K562 (cell line): ENCODE data around the gene RORB. TPM values are rescaled to one million over a fixed set of nuclear protein-coding genes. Genes with fewer than 3 reads are reported as not detected.

Experiments used
- ATAC-seq: fragments of 200-7000 bp; cut with Tn5 transposase; 3 replicates; pipeline ENCODE4 v1.9.1; 2020; ENCODE audit warnings: moderate library complexity
- BruUV-seq: library from RNA; stranded (reverse); fragments of 400-500 nt; replicated peaks from 2 replicates; lab custom pipeline; 2021; lab: Mats Ljungman, UMichigan
- CTCF ChIA-PET: fragments of 300-600 bp; formaldehyde crosslinking; extraction: SDS; loops from one replicate; lab custom pipeline; 2021; ENCODE audit warnings: low intra/inter-chr PET ratio; lab: Yijun Ruan, JAX
- POLR2A ChIA-PET: fragments of 300-600, 350-650 bp; sonication (Branson Sonifier 250); formaldehyde crosslinking; extraction: SDS; loops from one replicate; lab custom pipeline; 2021; ENCODE audit warnings: antibody characterized with exemption, inconsistent platforms; lab: Yijun Ruan, JAX
- DNase-seq, 4 experiments: peaks; one replicate each; pipeline versions ENCODE4 v3.0.0 to v3.0.0-alpha.2; 2011 to 2018; ENCODE audit warnings: low spot score in 3 of 4, mixed read lengths in 3 of 4; ENCODE audit errors: extremely low read depth in 1 of 4
- FAIRE-seq: peaks from 2 replicates; lab custom pipeline; 2011; peaks lifted over from hg19 to GRCh38; lab: Jason Lieb, UNC
- H2AFZ ChIP-seq: 2 replicates; pipeline ENCODE4 v1.6.0; 2011; ENCODE audit warnings: low read depth, low read length, control low read depth, inconsistent platforms
- H3K27ac ChIP-seq: fragments of 200-600 bp; 3 replicates; pipeline ENCODE4 v1.8.0; 2011; ENCODE audit warnings: low read depth, mild to moderate bottlenecking, control low read depth, inconsistent platforms, low read length, moderate library complexity, mixed read lengths; ENCODE audit errors: extremely low read depth
- H3K27me3 ChIP-seq, 2 experiments: fragments of 300-600 bp in 1 of 2; 2 replicates in 1 of 2; 3 replicates in 1 of 2; pipeline versions ENCODE4 v1.6.0 to v1.8.0; 2011; ENCODE audit warnings: inconsistent platforms in 2 of 2, low read length in 2 of 2, mild to moderate bottlenecking in 1 of 2, mixed read lengths in 1 of 2, moderate library complexity in 1 of 2; ENCODE audit not compliant: control insufficient read depth in 2 of 2, insufficient read depth in 2 of 2
- H3K36me3 ChIP-seq: fragments of 300-600 bp; 3 replicates; pipeline ENCODE4 v1.8.0; 2011; ENCODE audit warnings: mild to moderate bottlenecking, low read length, inconsistent platforms; ENCODE audit not compliant: control insufficient read depth, insufficient read depth
- H3K4me1 ChIP-seq, 2 experiments: fragments of 200-600 bp in 1 of 2; replicated peaks in 1 of 2; 2 replicates in 1 of 2; 3 replicates in 1 of 2; pipeline versions ENCODE4 v1.5.1 to v1.8.0; 2011; ENCODE audit warnings: inconsistent platforms in 2 of 2, low read length in 2 of 2, mild to moderate bottlenecking in 1 of 2, mixed read lengths in 1 of 2, moderate library complexity in 1 of 2; ENCODE audit not compliant: control insufficient read depth in 2 of 2, insufficient read depth in 2 of 2
- H3K4me2 ChIP-seq: 2 replicates; pipeline ENCODE4 v1.6.1; 2011; ENCODE audit warnings: low read length, control low read depth, inconsistent platforms, mixed read lengths; ENCODE audit not compliant: insufficient read depth
- H3K4me3 ChIP-seq: fragments of 200-600 bp; sonication (generic), shearing (Covaris generic); 2 replicates; pipeline ENCODE4 v1.5.1; 2016; ENCODE audit warnings: control low read depth, inconsistent platforms
- H3K79me2 ChIP-seq: fragments of 200-600 bp; 3 replicates; pipeline ENCODE4 v1.8.0; 2011; ENCODE audit warnings: low read length, inconsistent platforms; ENCODE audit not compliant: control insufficient read depth, insufficient read depth
- H3K9ac ChIP-seq, 2 experiments: 2 replicates each; pipeline versions ENCODE4 v1.6.0 to v1.6.1; 2011; ENCODE audit warnings: low read depth in 2 of 2, low read length in 2 of 2, control low read depth in 1 of 2, inconsistent platforms in 1 of 2, mild to moderate bottlenecking in 1 of 2, mixed read lengths in 1 of 2; ENCODE audit not compliant: insufficient read depth in 1 of 2
- H3K9me1 ChIP-seq: one replicate; pipeline ENCODE4 v1.6.0; 2011; ENCODE audit warnings: inconsistent platforms, mild to moderate bottlenecking, low read length, moderate library complexity; ENCODE audit not compliant: control insufficient read depth, insufficient read depth
- H3K9me3 ChIP-seq: replicated peaks from 2 replicates; pipeline ENCODE4 v1.5.1; 2011; ENCODE audit warnings: low read depth, low read length, inconsistent platforms; ENCODE audit not compliant: control insufficient read depth, insufficient read depth
- H4K20me1 ChIP-seq: replicated peaks from 2 replicates; pipeline ENCODE4 v1.6.1; 2011; ENCODE audit warnings: low read length, inconsistent platforms, mixed read lengths; ENCODE audit not compliant: control insufficient read depth, insufficient read depth
- C11orf30 ChIP-seq: fragments of 450-650 bp; IDR thresholded peaks from 2 replicates; pipeline ENCODE4 v1.6.1; 2016; ENCODE audit warnings: low read depth, mild to moderate bottlenecking
- E2F4 ChIP-seq: sonication (generic); formaldehyde crosslinking; IDR thresholded peaks from 2 replicates; pipeline ENCODE4 v1.8.0; 2022; ENCODE audit warnings: mild to moderate bottlenecking, low read depth, missing genetic modification reagents
- HNRNPK ChIP-seq: fragments of 200-400 bp; formaldehyde crosslinking; IDR thresholded peaks from one replicate; pipeline ENCODE4 v1.6.1; 2018; ENCODE audit warnings: mild to moderate bottlenecking, low read depth, low read length; ENCODE audit not compliant: poor library complexity, severe bottlenecking
- MAFF ChIP-seq: IDR thresholded peaks from 2 replicates; pipeline ENCODE4 v1.6.1; 2012; ENCODE audit warnings: low read length, improper control_type of control experiment
- MAFG ChIP-seq: fragments of 450-650 bp; conservative IDR thresholded peaks from 2 replicates; pipeline ENCODE4 v1.6.1; 2016; ENCODE audit warnings: missing genetic modification characterization, missing compliant biosample characterization
- MAFK ChIP-seq: IDR thresholded peaks from 2 replicates; pipeline ENCODE4 v1.6.1; 2011; ENCODE audit warnings: low read length, improper control_type of control experiment
- ZNF316 ChIP-seq: fragments of 450-650 bp; IDR thresholded peaks from 2 replicates; pipeline ENCODE4 v1.6.1; 2016
- WGBS: fragments of 100-300 bp; shearing (Covaris generic); methylation state at CpG from one replicate; pipeline ENCODE4 v1.1.6; 2016; ENCODE audit warnings: low coverage, mixed read lengths; ENCODE audit not compliant: insufficient coverage; ENCODE audit errors: missing lambda C conversion rate; 5-methylcytosine and 5-hydroxymethylcytosine counted together
- in situ Hi-C: fragments of 300-500 bp; cut with MboI; formaldehyde crosslinking; loops from 4 replicates; pipeline ENCODE4 v1.15.0; 2018; ENCODE audit warnings: inconsistent platforms, mixed read lengths
- intact Hi-C: fragments of 100-400 bp; cut with micrococcal nuclease; formaldehyde crosslinking; loops from 2 replicates; pipeline ENCODE4 v1.14.2; 2022
- polyA plus RNA-seq, 8 experiments: library from polyadenylated mRNA; depleted of rRNA in 4 of 8; stranded (reverse) in 5 of 8; unstranded in 3 of 8; fragments of >200 nt; fragmentation: Nextera tagmentation in 2 of 8; fragmentation: Illumina TruSeq in 1 of 8; extraction: Ambion mirVana in 2 of 8; extraction: Trizol in 1 of 8; gene quantifications; 2 replicates each; pipeline versions ENCODE4 v1.2.1 to v1.2.3, GENCODE V29; 2011 to 2014; ENCODE audit warnings: inconsistent platforms in 1 of 8, missing spikeins in 1 of 8
- total RNA-seq, 7 experiments: library from RNA; depleted of rRNA in 6 of 7; stranded (reverse); fragments of >200 nt in 6 of 7; fragmentation: Illumina TruSeq in 2 of 7; extraction: Trizol in 2 of 7; gene quantifications; 2 replicates each; pipeline versions ENCODE4 v1.2.1 to v1.2.3, GENCODE V29; 2011 to 2021; ENCODE audit warnings: low replicate concordance in 1 of 7

The RORB gene
- total and polyA plus RNA-seq, 9 of the 15 experiments (the other 6 are each of a cell fraction or from before 2014, with no cell fraction given): not detected

GRCh38 chr9:74519419-74519818, 22.3 kb downstream of the RORB start:
- intact Hi-C loops: no loop called here
- CTCF ChIA-PET: no interaction called here
- no peak overlapping the region for H3K4me3 ChIP-seq
- WGBS: 0% methylated on average over 9 of the region's 9 CpGs
- POLR2A ChIA-PET: no interaction called here
- FAIRE-seq: no peak
- H3K9me1 ChIP-seq: no peaks in the 10 kb centered on the region
- no peaks in the 10 kb centered on the region; a peak in 1 of 5 replicates for H3K27me3 ChIP-seq
- H4K20me1 ChIP-seq: no peaks in the 10 kb centered on the region
- no peak overlapping the region for H3K4me2 ChIP-seq
- TF ChIP-seq MAFK (peak; percentile 56; the same call in 1 of the 2 replicates), C11orf30 (peak; percentile 28; the same call in 1 of the 2 replicates), MAFG (tag) (peak; percentile 28; the same call in 1 of the 2 replicates), HNRNPK (no peak), E2F4 (CRISPR knock-in tag) (no peak), MAFF (peak; percentile 54), ZNF316 (peak; percentile 34)
- H3K9me3 ChIP-seq: no peaks in the 10 kb centered on the region
- DNase-seq: no peak
- no peaks in the 10 kb centered on the region for H3K4me1 ChIP-seq
- H3K36me3 ChIP-seq: no peaks in the 10 kb centered on the region
- H3K79me2 ChIP-seq: no peaks in the 10 kb centered on the region
- BruUV-seq: no TSS peak
- H3K27ac ChIP-seq: no peak overlapping the region
- in situ Hi-C loops: no loop called here
- no peak overlapping the region for H2AFZ ChIP-seq
- H3K9ac ChIP-seq: no peak overlapping the region
- no peak for ATAC-seq
